CD4-positive, alpha-beta T cell (primary cell): Measurements from ENCODE around the gene LNX1. TPM values are rescaled to one million over a fixed set of nuclear protein-coding genes. Genes with fewer than 3 reads are reported as not detected.
"Not testable (repeated sequence)": the region's sequence is repeated elsewhere in the genome, so short reads cannot be mapped to it uniquely, and the experiment has no call there.

Source experiments
- ATAC-seq: fragments of 200-7000 bp; cut with Tn5 transposase; one replicate; pipeline ENCODE4 v1.10.0; 2022; ENCODE audit warnings: mild to moderate bottlenecking; ENCODE audit not compliant: poor library complexity
- CTCF ChIA-PET: fragments of 350-600 bp; sonication (Branson Sonifier 250); formaldehyde crosslinking; loops from one replicate; lab custom pipeline; 2021; ENCODE audit warnings: antibody characterized with exemption, inconsistent platforms; lab: Charles Lee
- POLR2A ChIA-PET: fragments of 350-600 bp; sonication (Branson Sonifier 250); formaldehyde crosslinking; loops from one replicate; lab custom pipeline; 2021; ENCODE audit warnings: antibody characterized with exemption, inconsistent platforms; lab: Charles Lee
- DNase-seq, 14 experiments: peaks; one replicate each; pipeline ENCODE4 v3.0.0-alpha.2; 2013 to 2020; ENCODE audit warnings: mixed read lengths in 2 of 14
- H3K27ac ChIP-seq, 2 donors: one replicate each; pipeline versions ENCODE4 v1.5.1 to v1.7.0; 2013; ENCODE audit warnings: low read length in 2 of 2, low read depth in 1 of 2, mild to moderate bottlenecking in 1 of 2
- H3K27me3 ChIP-seq, 2 experiments: 1 replicate in 1 of 2; 2 replicates in 1 of 2; pipeline versions ENCODE4 v1.6.1 to v1.7.0; 2013; ENCODE audit warnings: low read length in 2 of 2, control low read depth in 1 of 2, mild to moderate bottlenecking in 1 of 2, moderate library complexity in 1 of 2; ENCODE audit not compliant: insufficient read depth in 2 of 2, control insufficient read depth in 1 of 2
- H3K36me3 ChIP-seq: one replicate; pipeline ENCODE4 v1.6.1; 2013; ENCODE audit warnings: low read length, control low read depth; ENCODE audit not compliant: insufficient read depth
- H3K4me1 ChIP-seq: one replicate; pipeline ENCODE4 v1.6.1; 2013; ENCODE audit warnings: low read length, control low read depth; ENCODE audit not compliant: insufficient read depth
- H3K4me3 ChIP-seq: one replicate; pipeline ENCODE4 v1.5.1; 2013; ENCODE audit warnings: mild to moderate bottlenecking, low read length, moderate library complexity
- H3K9me3 ChIP-seq, 2 experiments: 1 replicate in 1 of 2; 2 replicates in 1 of 2; pipeline versions ENCODE4 v1.6.1 to v1.7.0; 2013; ENCODE audit warnings: low read length in 2 of 2, mild to moderate bottlenecking in 2 of 2, control low read depth in 1 of 2, moderate library complexity in 1 of 2; ENCODE audit not compliant: control insufficient read depth in 1 of 2, insufficient read depth in 1 of 2
- H3K27ac Mint-ChIP-seq: one replicate; pipeline ENCODE4 v1.8.0; 2020; ENCODE audit warnings: mixed read lengths
- H3K27me3 Mint-ChIP-seq: one replicate; pipeline ENCODE4 v1.8.0; 2021; ENCODE audit warnings: mixed read lengths
- H3K36me3 Mint-ChIP-seq: one replicate; pipeline ENCODE4 v1.8.0; 2021; ENCODE audit warnings: low read depth, mixed read lengths
- H3K4me1 Mint-ChIP-seq: one replicate; pipeline ENCODE4 v1.8.0; 2021; ENCODE audit warnings: low read depth, mixed read lengths
- H3K4me3 Mint-ChIP-seq: one replicate; pipeline ENCODE4 v1.8.0; 2020; ENCODE audit warnings: mild to moderate bottlenecking, mixed read lengths
- H3K9me3 Mint-ChIP-seq: one replicate; pipeline ENCODE4 v1.8.0; 2020; ENCODE audit warnings: mixed read lengths
- CTCF ChIP-seq: fragments of 200-600 bp; IDR thresholded peaks from one replicate; pipeline ENCODE4 v1.8.0; 2022; ENCODE audit warnings: antibody characterized with exemption, mild to moderate bottlenecking
- intact Hi-C, 2 experiments: fragments of 100-400 bp; cut with DNase I in 1 of 2; cut with micrococcal nuclease in 1 of 2; formaldehyde crosslinking; loops; one replicate each; pipeline versions ENCODE4 v1.15.1 to v1.9.0; 2023 to 2025; cut with DNase I, micrococcal nuclease
- total RNA-seq, 174 experiments: library from RNA in 2 of 174; stranded (reverse) in 2 of 174; gene quantifications; one replicate each; pipeline ENCODE4 v1.2.3 and lab custom pipeline; 2021 to 2026

The LNX1 gene
- total RNA-seq, 2 experiments from 2014 or later, result not detected

DNA sequence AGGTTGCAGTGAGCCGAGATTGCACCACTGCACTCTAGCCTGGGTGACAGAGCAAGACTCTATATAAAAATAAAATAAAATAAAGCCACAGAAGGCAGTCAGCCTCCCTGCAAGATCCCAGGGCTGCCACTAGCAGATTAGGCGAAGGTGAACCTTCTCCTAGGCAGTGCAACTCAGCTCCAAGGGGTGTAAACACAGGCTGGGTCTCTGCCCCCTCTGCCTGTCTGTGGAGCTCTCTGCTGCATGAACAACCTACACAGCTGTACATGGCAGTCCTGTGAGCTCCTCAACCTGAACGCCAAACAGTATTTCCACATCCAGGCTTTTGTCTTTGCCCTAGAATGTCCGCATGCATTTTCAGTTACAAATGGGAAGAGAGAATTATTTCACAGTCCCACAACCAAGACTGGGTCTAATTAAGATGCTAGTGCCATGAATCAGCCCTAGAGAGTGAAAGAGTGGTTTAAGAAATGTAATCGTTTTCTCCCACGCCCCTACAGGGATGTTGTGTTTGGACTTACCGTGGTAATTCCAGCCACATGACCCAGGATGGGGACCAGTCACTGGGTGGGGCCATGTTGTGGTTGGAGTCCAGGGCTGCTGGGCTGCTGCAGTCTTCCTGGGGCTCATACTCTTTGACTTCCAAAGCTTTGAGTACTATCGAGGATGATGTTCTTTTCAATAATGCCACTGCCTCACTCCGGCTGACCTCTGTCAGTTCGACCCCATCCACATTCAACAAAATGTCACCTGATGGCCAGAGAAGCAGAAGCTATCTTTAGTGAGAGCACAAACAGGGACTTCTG lies 114.9 kb downstream of the LNX1 start:
- no peak overlapping the region for H3K27ac Mint-ChIP-seq
- CTCF ChIA-PET, result no interaction called here

GRCh38 chr4:53466576-53466975 lies 124.7 kb downstream of the LNX1 start:
- peaks cover 3 to 11% of the 10 kb centered on the region in 2 experiments for H3K9me3 ChIP-seq
- H3K4me3 ChIP-seq, H3K27ac ChIP-seq, CTCF ChIA-PET, intact Hi-C loops, H3K4me1 ChIP-seq, H3K9me3 Mint-ChIP-seq, ATAC-seq, DNase-seq, H3K27me3 ChIP-seq, H3K4me3 Mint-ChIP-seq, H3K27ac Mint-ChIP-seq, H3K27me3 Mint-ChIP-seq, H3K4me1 Mint-ChIP-seq: not testable (repeated sequence)
- POLR2A ChIA-PET, result interaction anchor here (0.6 kb wide), 1 partner anchor 16 kb away, joined by 6 read pairs; no protein-coding TSS in a partner anchor
- H3K36me3 Mint-ChIP-seq, result peaks cover 32% of the 10 kb centered on the region
- peaks cover 11% of the 10 kb centered on the region for H3K36me3 ChIP-seq

More for the DNA sequence above, 114.9 kb downstream of the LNX1 start:
- Histone ChIP-seq H3K27me3 (peaks cover 0 to 2% of the 10 kb centered on the region in 2 experiments), H3K36me3 (no peaks in the 10 kb centered on the region), H3K4me1 (no peaks in the 10 kb centered on the region), H3K4me3 (no peak overlapping the region), H3K27ac (no peak overlapping the region), H3K9me3 (no peaks in the 10 kb centered on the region)
- H3K9me3 Mint-ChIP-seq, result peaks cover 14% of the 10 kb centered on the region
- no peak for TF ChIP-seq CTCF
- H3K36me3 Mint-ChIP-seq, result no peaks in the 10 kb centered on the region
- no peaks in the 10 kb centered on the region for H3K27me3 Mint-ChIP-seq
- intact Hi-C loops, result no loop called here
- DNase-seq (no peak), ATAC-seq (no peak)
- no peak overlapping the region for H3K4me3 Mint-ChIP-seq
- H3K4me1 Mint-ChIP-seq, result no peaks in the 10 kb centered on the region
- POLR2A ChIA-PET, result no interaction called here

GRCh38 chr4:53465891-53466290 lies 125.4 kb downstream of the LNX1 start:
- Histone ChIP-seq H3K36me3 (peaks cover 18% of the 10 kb centered on the region), H3K27me3 (no peaks in the 10 kb centered on the region), H3K4me1 (no peaks in the 10 kb centered on the region), H3K9me3 (peaks cover 3 to 11% of the 10 kb centered on the region in 2 experiments), H3K4me3 (no peak overlapping the region), H3K27ac (no peak overlapping the region)
- ChIA-PET CTCF (no interaction called here), POLR2A (interaction anchor here (0.6 kb wide), 1 partner anchor 15 kb away, joined by 6 read pairs; no protein-coding TSS in a partner anchor)
- peaks cover 3% of the 10 kb centered on the region for H3K9me3 Mint-ChIP-seq
- H3K4me1 Mint-ChIP-seq, result no peaks in the 10 kb centered on the region
- no peaks in the 10 kb centered on the region for H3K27me3 Mint-ChIP-seq
- ATAC-seq (no peak), DNase-seq (no peak)
- peaks cover 38% of the 10 kb centered on the region for H3K36me3 Mint-ChIP-seq
- intact Hi-C loops, result no loop called here
- H3K27ac Mint-ChIP-seq, result no peak overlapping the region
- TF ChIP-seq CTCF, result no peak
- no peak overlapping the region for H3K4me3 Mint-ChIP-seq
